ENCODE data around the gene SUGP2.
A peak's percentile ranks its signal among the peaks of the same experiment; 100 is the strongest.

SUGP2 gene

DNA sequence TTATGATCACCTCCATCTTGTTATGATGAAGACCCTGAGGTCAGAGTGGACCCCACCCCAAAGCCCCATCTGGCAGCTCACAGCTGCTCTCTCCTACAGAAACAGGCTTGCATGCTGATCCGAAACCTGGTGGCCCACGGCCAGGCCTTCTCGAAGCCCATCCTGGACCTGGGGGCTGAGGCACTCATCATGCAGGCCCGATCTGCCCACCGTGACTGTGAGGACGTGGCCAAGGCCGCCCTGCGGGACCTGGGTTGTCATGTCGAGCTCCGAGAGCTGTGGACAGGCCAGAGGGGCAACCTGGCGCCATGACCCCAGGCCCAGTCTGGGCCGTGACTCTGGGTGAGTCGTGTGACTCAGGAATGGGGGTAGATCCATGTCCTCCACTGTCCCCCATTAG lies 24.0 kb upstream of the SUGP2 start:
- no peak for FAIRE-seq
- DNase-seq (ENCODE audit: insufficient read length, low spot score), result no peak
- TF ChIP-seq, protein P1, sequence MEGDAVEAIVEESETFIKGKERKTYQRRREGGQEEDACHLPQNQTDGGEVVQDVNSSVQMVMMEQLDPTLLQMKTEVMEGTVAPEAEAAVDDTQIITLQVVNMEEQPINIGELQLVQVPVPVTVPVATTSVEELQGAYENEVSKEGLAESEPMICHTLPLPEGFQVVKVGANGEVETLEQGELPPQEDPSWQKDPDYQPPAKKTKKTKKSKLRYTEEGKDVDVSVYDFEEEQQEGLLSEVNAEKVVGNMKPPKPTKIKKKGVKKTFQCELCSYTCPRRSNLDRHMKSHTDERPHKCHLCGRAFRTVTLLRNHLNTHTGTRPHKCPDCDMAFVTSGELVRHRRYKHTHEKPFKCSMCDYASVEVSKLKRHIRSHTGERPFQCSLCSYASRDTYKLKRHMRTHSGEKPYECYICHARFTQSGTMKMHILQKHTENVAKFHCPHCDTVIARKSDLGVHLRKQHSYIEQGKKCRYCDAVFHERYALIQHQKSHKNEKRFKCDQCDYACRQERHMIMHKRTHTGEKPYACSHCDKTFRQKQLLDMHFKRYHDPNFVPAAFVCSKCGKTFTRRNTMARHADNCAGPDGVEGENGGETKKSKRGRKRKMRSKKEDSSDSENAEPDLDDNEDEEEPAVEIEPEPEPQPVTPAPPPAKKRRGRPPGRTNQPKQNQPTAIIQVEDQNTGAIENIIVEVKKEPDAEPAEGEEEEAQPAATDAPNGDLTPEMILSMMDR (IDR thresholded peaks at IDR 0.05; ENCODE audit: insufficient read depth, missing control alignments), result no peak

DNA sequence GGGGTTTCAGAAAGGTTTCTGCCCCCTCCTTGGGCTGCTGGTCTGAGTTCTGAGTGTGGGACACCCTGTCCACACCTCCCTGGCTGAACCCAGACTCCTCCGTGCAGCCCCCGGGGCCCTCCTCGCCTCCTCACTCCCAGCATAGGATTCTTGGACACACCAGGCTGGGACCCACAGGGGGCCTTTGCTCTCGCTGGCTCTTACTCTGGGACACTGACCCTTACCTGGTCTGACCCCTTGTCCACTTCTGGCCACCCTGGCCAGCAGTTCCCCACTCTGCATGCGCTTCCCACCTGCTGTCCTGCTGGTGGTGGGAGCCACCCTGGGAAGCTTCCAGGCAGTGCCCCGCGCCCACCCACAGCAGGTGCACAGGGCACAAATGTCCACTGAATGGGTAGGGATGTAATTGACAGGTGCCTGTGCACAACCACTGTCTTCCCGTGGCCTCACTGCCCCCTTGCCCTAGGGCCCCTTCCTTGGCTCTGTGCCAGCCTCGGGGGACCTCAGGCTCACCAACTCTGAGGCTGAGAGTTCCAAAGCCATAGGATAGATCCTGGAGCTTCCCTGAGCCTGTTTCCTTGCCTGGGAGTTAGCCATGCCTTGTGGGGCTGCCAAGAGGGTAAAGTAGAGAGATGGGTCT lies 23.4 kb upstream of the SUGP2 start:
- DNase-seq (ENCODE audit: insufficient read length, low spot score), result no peak

DNA sequence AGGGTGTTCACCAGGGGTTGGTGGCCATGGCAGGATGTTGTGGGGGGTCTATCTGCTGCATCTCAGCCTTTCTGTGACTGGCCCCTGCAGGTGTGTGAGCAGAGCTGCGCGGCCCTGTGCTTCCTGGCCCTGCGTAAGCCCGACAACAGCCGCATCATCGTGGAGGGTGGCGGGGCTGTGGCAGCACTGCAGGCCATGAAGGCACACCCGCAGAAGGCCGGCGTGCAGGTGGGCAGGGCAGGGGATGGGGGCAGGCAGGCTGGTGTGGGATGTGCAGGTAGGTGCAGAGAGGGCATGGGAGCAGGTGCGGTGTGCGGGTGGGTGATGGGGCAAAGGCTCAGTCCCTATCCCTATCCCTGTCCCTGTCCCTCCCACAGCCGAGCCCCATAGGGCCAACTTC lies 22.4 kb upstream of the SUGP2 start:
- FAIRE-seq (no peak), DNase-seq (ENCODE audit: insufficient read length, low spot score) (no peak)
- TF ChIP-seq, protein P1 (IDR thresholded peaks at IDR 0.05; ENCODE audit: insufficient read depth, missing control alignments), result no peak

More for the DNA sequence above, 23.4 kb upstream of the SUGP2 start:
- TF ChIP-seq, protein P1 (IDR thresholded peaks at IDR 0.05; ENCODE audit: insufficient read depth, missing control alignments), result no peak
- no peak for FAIRE-seq

DNA sequence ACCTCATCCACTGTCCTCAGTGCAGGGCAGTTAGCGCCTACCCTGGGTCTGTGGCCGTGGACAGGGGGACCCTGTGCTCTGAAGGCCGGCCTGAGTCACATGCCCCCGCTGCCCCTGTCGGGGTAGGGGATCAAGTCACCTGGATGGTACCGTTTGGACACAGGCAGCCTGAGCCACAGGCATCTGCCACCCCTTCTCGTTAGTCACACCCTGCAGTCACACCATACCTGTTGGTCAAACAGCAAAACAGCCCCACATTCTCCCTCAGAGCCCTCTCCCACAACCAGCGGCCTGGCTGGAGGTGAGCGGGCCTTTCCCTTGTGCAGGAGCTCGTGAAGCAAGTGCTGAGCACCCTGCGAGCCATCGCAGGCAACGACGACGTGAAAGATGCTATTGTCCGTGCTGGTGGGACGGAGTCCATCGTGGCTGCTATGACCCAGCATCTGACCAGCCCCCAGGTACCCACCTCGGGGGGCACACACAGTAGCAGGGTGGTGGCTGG lies 21.7 kb upstream of the SUGP2 start:
- TF ChIP-seq, protein P1 (IDR thresholded peaks at IDR 0.05; ENCODE audit: insufficient read depth, missing control alignments), result no peak
- FAIRE-seq (no peak), DNase-seq (ENCODE audit: insufficient read length, low spot score) (no peak)

DNA sequence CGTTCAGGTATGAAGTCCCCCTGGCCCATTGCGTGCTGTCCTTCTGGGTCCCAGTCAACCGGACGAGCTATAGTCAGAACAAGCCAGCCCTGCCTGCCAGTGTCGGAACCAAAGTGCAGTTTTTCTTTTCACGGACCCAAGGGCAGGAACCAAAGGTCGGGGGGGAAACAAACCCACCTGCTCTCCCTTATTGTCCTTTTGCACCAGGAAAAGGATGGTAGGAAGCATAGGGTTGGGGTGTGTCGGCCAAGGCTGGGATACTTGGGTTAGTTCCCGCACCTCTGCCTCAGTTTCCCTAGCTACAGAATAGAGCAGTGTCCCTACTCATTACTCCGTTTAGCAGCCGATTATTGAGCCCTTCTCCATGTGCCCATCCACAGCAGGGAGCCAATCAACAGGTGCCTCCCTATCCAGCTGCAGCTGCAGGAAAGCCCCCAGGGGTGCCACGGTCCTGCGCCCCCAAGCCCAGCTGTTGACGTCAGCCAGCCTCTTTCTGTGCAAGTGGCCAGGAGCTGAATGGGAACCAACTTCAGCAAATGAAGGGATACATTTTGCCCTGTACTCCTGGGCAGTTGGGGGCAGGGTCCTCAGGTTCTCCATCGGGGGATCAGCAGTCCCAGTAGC lies 21.1 kb upstream of the SUGP2 start:
- FAIRE-seq (no peak), DNase-seq (ENCODE audit: insufficient read length, low spot score) (no peak)
- TF ChIP-seq, protein P1 (IDR thresholded peaks at IDR 0.05; ENCODE audit: insufficient read depth, missing control alignments), result no peak

DNA sequence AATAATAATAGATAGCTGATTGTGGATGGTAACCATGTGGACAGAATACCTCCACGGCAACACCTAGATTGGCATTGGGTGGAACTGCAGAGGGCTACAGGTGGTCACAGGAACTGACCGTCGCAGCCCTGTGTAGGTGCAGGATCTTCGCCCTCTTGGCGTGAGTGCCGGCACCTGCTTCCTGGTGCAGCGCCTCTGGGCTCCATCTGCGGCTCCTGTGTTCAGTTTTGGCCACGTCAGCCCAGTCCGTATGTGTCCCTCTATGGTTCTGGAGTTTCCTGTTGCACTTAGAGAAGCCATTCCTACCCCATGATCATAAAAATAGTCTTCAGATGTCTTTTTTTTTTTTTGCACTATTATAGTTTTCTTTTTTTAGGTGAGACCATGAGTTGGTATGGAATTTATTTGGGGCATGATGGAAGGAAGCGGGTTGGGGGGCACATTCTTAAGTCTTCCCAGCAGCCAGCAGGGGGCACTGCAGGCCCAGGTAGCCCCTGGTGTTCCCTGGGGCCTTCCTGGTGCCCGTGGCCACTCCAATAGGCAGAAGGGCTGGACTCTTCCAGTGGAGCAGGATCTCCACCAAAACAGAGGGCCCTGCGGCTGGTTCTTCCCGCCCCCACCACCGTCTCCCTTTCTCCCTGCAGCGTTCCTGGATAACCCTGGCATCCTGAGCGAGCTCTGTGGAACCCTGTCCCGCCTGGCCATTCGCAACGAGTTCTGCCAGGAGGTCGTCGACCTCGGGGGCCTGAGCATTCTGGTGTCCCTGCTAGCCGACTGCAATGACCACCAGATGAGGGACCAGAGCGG lies 20.4 kb upstream of the SUGP2 start:
- TF ChIP-seq, protein P1 (IDR thresholded peaks at IDR 0.05; ENCODE audit: insufficient read depth, missing control alignments), result peak; percentile 51
- peak; percentile 88 for DNase-seq (ENCODE audit: insufficient read length, low spot score)
- no peak for FAIRE-seq

All from D721Med (cell line).